Measurements from ENCODE around the gene WDR90. TPM values are rescaled to one million over a fixed set of nuclear protein-coding genes. Genes with fewer than 3 reads are reported as not detected.
A peak's percentile ranks its signal among the peaks of the same experiment; 100 is the strongest.

The WDR90 gene
- total and polyA plus RNA-seq, 2 of the 13 experiments (the other 11 are each of a cell fraction or from before 2014, with no cell fraction given): 14.9 to 28.9 TPM

DNA sequence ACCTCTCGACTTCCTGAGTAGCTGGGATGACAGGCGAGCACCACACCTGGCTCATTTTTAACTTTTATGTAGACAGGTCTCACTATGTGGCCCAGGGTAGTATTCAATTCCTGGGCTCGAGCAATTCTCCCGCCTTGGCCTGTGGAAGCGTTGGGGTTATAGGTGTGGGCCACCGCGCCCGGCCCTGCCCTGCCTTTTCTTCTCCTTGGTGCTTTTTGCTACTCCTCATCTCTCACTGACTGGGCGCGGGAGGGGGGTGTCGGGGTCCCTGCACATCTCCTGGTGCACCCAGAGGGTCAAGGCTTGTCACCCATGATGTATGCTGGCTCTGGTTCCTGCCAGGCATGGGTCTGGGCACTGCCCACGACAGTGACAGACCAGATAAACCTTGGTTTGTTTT, 4.6 kb upstream of the WDR90 start:
- Histone ChIP-seq H3K36me3 (replicated peaks in 1 of 2; ENCODE audit: control insufficient read depth in 1 of 2, insufficient read depth in 2 of 2, low read length in 2 of 2) (no peaks in the 10 kb centered on the region), H2AFZ (ENCODE audit: low read length) (no peak overlapping the region), H4K20me1 (ENCODE audit: insufficient read depth, low read length) (peaks cover 4% of the 10 kb centered on the region; the same call in 1 of the 2 replicates), H3K79me2 (ENCODE audit: insufficient read depth, low read length) (peaks cover 27% of the 10 kb centered on the region), H3K9me3 (ENCODE audit: low read length) (no peaks in the 10 kb centered on the region), H3K27me3 (ENCODE audit: control insufficient read depth in 1 of 2, insufficient read depth in 2 of 2, low read length in 2 of 2) (no peaks in the 10 kb centered on the region), H3K4me2 (ENCODE audit: low read depth, low read length) (0 out of 2 replicates have a peak overlapping the region, but pooled peaks have one; percentile 3), H3K9ac (ENCODE audit: insufficient read depth, low read depth, low read length) (no peak overlapping the region), H3K27ac (ENCODE audit: extremely low read length, insufficient read depth, low read length) (no peak overlapping the region), H3K4me3 (replicated peaks in 1 of 3; ENCODE audit: insufficient read depth in 1 of 3, low read depth in 2 of 3, low read length in 3 of 3) (no peak overlapping the region), H3K4me1 (ENCODE audit: insufficient read depth, low read length) (peaks cover 74% of the 10 kb centered on the region)
- 94% methylated on average over 12 of the region's 12 CpGs for WGBS (ENCODE audit: low lambda C conversion rate)
- TF ChIP-seq ZBTB3 (CRISPR knock-in tag; IDR thresholded peaks at IDR 0.05; ENCODE audit: borderline replicate concordance, low read depth) (no peak), SRY (CRISPR knock-in tag; IDR thresholded peaks at IDR 0.05) (0 out of 2 replicates have a peak, but pooled peaks have one; percentile 11), HNRNPL (IDR thresholded peaks at IDR 0.05; ENCODE audit: low read depth, low read length) (0 out of 2 replicates have a peak, but pooled peaks have one; percentile 27), AGO2 (optimal IDR thresholded peaks at IDR 0.05; ENCODE audit: low read depth, low read length) (peak; percentile 17)
- no TSS peak for BruUV-seq (replicated peaks)
- ChIA-PET CTCF (ENCODE audit: low intra/inter-chr PET ratio, low total read pairs) (no interaction called here), POLR2A (interaction anchor here (2.0 kb wide), 1 partner anchor 8 kb away, joined by 4 read pairs; no protein-coding TSS in a partner anchor)
- ATAC-seq (no peak), DNase-seq (ENCODE audit: low spot score) (no peak), FAIRE-seq (no peak)
- intact Hi-C loops (cut with micrococcal nuclease; ENCODE audit: unreplicated experiment) (loop anchor here (10.0 kb wide), 1 partner anchor 60 kb away; no protein-coding TSS in a partner anchor), in situ Hi-C loops (cut with HindIII; ENCODE audit: extremely low pct_ligation_motif_present, low pct_unique_long_range_greater_than_20kb) (no loop called here)

DNA sequence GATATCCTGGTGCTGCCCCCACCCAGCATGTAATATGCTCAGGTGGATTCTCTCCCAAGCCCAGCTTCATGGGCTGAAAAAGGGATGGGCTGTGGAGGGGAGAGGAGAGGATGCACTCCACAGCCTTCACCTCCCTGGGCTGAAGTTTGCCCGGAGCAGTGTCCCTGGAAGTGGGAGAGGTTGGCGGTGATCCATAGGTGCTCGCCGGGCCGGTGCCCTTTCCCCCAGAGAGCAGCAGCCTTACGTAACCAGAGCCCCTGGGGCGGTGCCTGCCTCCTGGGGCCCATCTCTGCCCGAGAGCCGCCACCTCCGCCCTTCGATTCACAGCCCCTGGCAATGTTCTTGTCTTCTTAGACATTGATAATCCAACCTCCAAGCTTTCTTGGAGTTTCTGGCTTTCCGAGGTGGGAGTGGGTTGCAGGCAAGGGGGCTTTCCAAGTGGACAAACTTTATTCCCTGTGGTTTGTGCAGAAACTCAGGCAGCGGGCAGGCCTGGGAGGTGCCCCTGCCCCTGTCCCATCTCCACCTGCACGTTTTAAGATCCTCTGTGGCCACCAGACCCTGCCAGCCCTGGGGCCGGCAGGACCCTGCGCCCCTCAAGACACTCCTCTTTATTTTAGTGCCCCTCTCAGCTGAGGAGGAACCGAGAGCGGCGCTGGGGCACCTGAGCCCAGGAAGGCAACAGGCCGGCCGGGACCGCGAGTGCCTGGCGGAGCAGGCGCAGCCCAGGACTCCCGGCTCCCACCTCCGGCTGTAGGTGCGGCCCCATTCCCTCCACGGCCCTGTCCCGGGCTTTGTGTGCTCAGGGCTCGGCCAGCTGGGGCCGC, 3.1 kb upstream of the WDR90 start:
- BruUV-seq (replicated peaks): no TSS peak
- WGBS (ENCODE audit: low lambda C conversion rate): 81% methylated on average over 20 of the region's 32 CpGs
- CTCF ChIA-PET (ENCODE audit: low intra/inter-chr PET ratio, low total read pairs): no interaction called here
- DNase-seq (ENCODE audit: low spot score) (peak; percentile 65), ATAC-seq (peak; percentile 9; the same call in 2 of the 3 replicates), FAIRE-seq (peak; percentile 79)
- Histone ChIP-seq H3K9me3 (ENCODE audit: low read length) (no peaks in the 10 kb centered on the region), H2AFZ (ENCODE audit: low read length) (no peak overlapping the region), H3K4me1 (ENCODE audit: insufficient read depth, low read length) (peaks cover 78% of the 10 kb centered on the region), H3K27ac (ENCODE audit: extremely low read length, insufficient read depth, low read length) (peak overlapping the region; percentile 62), H4K20me1 (ENCODE audit: insufficient read depth, low read length) (peaks cover 4% of the 10 kb centered on the region; the same call in 1 of the 2 replicates), H3K4me2 (ENCODE audit: low read depth, low read length) (peak overlapping the region; percentile 54), H3K79me2 (ENCODE audit: insufficient read depth, low read length) (peaks cover 31% of the 10 kb centered on the region), H3K36me3 (replicated peaks in 1 of 2; ENCODE audit: control insufficient read depth in 1 of 2, insufficient read depth in 2 of 2, low read length in 2 of 2) (no peaks in the 10 kb centered on the region), H3K9ac (ENCODE audit: insufficient read depth, low read depth, low read length) (peak overlapping the region; percentile 7; the same call in 1 of the 2 replicates), H3K27me3 (ENCODE audit: control insufficient read depth in 1 of 2, insufficient read depth in 2 of 2, low read length in 2 of 2) (no peaks in the 10 kb centered on the region), H3K4me3 (replicated peaks in 1 of 3; ENCODE audit: insufficient read depth in 1 of 3, low read depth in 2 of 3, low read length in 3 of 3) (peak overlapping the region in 2 of 3 experiments; percentile 8 to 31; a peak in 1 of 6 replicates)
- intact Hi-C loops (cut with micrococcal nuclease; ENCODE audit: unreplicated experiment) (loop anchor here (10.0 kb wide), 1 partner anchor 61 kb away; no protein-coding TSS in a partner anchor), in situ Hi-C loops (cut with HindIII; ENCODE audit: extremely low pct_ligation_motif_present, low pct_unique_long_range_greater_than_20kb) (no loop called here)
- POLR2A ChIA-PET: interaction anchor here (0.6 kb wide), 1 partner anchor 10 kb away, joined by 3 read pairs; the partner anchor contains the start of gene METTL26
- TF ChIP-seq ZNF143 (CRISPR knock-in tag; IDR thresholded peaks at IDR 0.05): no peak
- TF ChIP-seq MAF1 (CRISPR knock-in tag; IDR thresholded peaks at IDR 0.05; ENCODE audit: borderline replicate concordance): no peak
- peak; percentile 98 for TF ChIP-seq RXRA (CRISPR knock-in tag; IDR thresholded peaks at IDR 0.05)
- peak; percentile 13 for TF ChIP-seq SKI (IDR thresholded peaks at IDR 0.05; ENCODE audit: partially characterized antibody)
- no peak for TF ChIP-seq ZNF121 (CRISPR knock-in tag; IDR thresholded peaks at IDR 0.05)
- peak; percentile 77 for TF ChIP-seq RARA (CRISPR knock-in tag; IDR thresholded peaks at IDR 0.05)
- TF ChIP-seq, protein P1, sequence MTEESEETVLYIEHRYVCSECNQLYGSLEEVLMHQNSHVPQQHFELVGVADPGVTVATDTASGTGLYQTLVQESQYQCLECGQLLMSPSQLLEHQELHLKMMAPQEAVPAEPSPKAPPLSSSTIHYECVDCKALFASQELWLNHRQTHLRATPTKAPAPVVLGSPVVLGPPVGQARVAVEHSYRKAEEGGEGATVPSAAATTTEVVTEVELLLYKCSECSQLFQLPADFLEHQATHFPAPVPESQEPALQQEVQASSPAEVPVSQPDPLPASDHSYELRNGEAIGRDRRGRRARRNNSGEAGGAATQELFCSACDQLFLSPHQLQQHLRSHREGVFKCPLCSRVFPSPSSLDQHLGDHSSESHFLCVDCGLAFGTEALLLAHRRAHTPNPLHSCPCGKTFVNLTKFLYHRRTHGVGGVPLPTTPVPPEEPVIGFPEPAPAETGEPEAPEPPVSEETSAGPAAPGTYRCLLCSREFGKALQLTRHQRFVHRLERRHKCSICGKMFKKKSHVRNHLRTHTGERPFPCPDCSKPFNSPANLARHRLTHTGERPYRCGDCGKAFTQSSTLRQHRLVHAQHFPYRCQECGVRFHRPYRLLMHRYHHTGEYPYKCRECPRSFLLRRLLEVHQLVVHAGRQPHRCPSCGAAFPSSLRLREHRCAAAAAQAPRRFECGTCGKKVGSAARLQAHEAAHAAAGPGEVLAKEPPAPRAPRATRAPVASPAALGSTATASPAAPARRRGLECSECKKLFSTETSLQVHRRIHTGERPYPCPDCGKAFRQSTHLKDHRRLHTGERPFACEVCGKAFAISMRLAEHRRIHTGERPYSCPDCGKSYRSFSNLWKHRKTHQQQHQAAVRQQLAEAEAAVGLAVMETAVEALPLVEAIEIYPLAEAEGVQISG (CRISPR knock-in tag; IDR thresholded peaks at IDR 0.05): peak; percentile 53; the same call in 1 of the 2 replicates
- TF ChIP-seq, protein P2, sequence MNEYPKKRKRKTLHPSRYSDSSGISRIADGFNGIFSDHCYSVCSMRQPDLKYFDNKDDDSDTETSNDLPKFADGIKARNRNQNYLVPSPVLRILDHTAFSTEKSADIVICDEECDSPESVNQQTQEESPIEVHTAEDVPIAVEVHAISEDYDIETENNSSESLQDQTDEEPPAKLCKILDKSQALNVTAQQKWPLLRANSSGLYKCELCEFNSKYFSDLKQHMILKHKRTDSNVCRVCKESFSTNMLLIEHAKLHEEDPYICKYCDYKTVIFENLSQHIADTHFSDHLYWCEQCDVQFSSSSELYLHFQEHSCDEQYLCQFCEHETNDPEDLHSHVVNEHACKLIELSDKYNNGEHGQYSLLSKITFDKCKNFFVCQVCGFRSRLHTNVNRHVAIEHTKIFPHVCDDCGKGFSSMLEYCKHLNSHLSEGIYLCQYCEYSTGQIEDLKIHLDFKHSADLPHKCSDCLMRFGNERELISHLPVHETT (CRISPR knock-in tag; conservative IDR thresholded peaks at IDR 0.05): no peak
